ENCODE results near the gene HOXD10. TPM values are rescaled to one million over a fixed set of nuclear protein-coding genes. Genes with fewer than 3 reads are reported as not detected.

HOXD10 gene
- total RNA-seq, 1 donor from 2014 or later = 1.3 TPM

GRCh38 chr2:176094349-176094748 lies 22.2 kb upstream of the HOXD10 start:
- DNase-seq (ENCODE audit: extremely low read depth, low read depth, low spot score) = no peak

GRCh38 chr2:176095421-176095820 lies 21.2 kb upstream of the HOXD10 start:
- DNase-seq (ENCODE audit: extremely low read depth, low read depth, low spot score) = no peak

- DNase-seq (ENCODE audit: extremely low read depth, low read depth, low spot score) = no peak
These were observed 20.2 kb upstream of the HOXD10 start for GRCh38 chr2:176096243-176096985.

GRCh38 chr2:176096986-176097819 lies 19.4 kb upstream of the HOXD10 start:
- DNase-seq (ENCODE audit: extremely low read depth, low read depth, low spot score) = no peak

- DNase-seq (ENCODE audit: extremely low read depth, low read depth, low spot score) = no peak
These were observed 18.7 kb upstream of the HOXD10 start for GRCh38 chr2:176097820-176098365.

GRCh38 chr2:176098366-176099158 lies 18.0 kb upstream of the HOXD10 start:
- DNase-seq (ENCODE audit: extremely low read depth, low read depth, low spot score) = no peak

- no peak for DNase-seq (ENCODE audit: extremely low read depth, low read depth, low spot score)
These were observed 17.3 kb upstream of the HOXD10 start for GRCh38 chr2:176099159-176099727.

- DNase-seq (ENCODE audit: extremely low read depth, low read depth, low spot score) = no peak
These were observed 16.6 kb upstream of the HOXD10 start, which contains the start of gene HOXD12 for GRCh38 chr2:176099728-176100546. Gene HOXD12, plus strand, starts transcription at chr2:176099795. Its CDS starts 7 bp downstream, at chr2:176099802.

- DNase-seq (ENCODE audit: extremely low read depth, low read depth, low spot score) = no peak
These were observed 15.9 kb upstream of the HOXD10 start for GRCh38 chr2:176100547-176101140.

- no peak for DNase-seq (ENCODE audit: extremely low read depth, low read depth, low spot score)
These were observed 15.3 kb upstream of the HOXD10 start for GRCh38 chr2:176101216-176101830.

GRCh38 chr2:176101842-176102241 lies 14.7 kb upstream of the HOXD10 start:
- no peak for DNase-seq (ENCODE audit: extremely low read depth, low read depth, low spot score)

GRCh38 chr2:176102309-176102866 lies 14.2 kb upstream of the HOXD10 start:
- DNase-seq (ENCODE audit: extremely low read depth, low read depth, low spot score) = no peak

- no peak for DNase-seq (ENCODE audit: extremely low read depth, low read depth, low spot score)
These were observed 13.4 kb upstream of the HOXD10 start for GRCh38 chr2:176103194-176103593.

- DNase-seq (ENCODE audit: extremely low read depth, low read depth, low spot score) = no peak
These were observed 12.7 kb upstream of the HOXD10 start for GRCh38 chr2:176103742-176104315.

GRCh38 chr2:176104316-176105077 lies 12.1 kb upstream of the HOXD10 start:
- DNase-seq (ENCODE audit: extremely low read depth, low read depth, low spot score) = no peak

- no peak for DNase-seq (ENCODE audit: extremely low read depth, low read depth, low spot score)
These were observed 11.4 kb upstream of the HOXD10 start for GRCh38 chr2:176105078-176105729.
